HL-60 (cell line): Measurements from ENCODE around the gene SHB.

ENCODE experiments used
- DNase-seq, 2 experiments: peaks; one replicate each; pipeline ENCODE4 v3.0.0-alpha.2; 2010 to 2020; ENCODE audit warnings: low read depth in 1 of 2, low spot score in 1 of 2
- H3K27ac ChIP-seq: fragments of 250-450 bp; sonication (Bioruptor Pico); replicated peaks from 2 replicates; pipeline ENCODE4 v1.5.1; 2020; ENCODE audit warnings: mild to moderate bottlenecking, moderate library complexity
- H3K27me3 ChIP-seq: fragments of 250-450 bp; sonication (Bioruptor Pico); 2 replicates; pipeline ENCODE4 v1.5.1; 2021; ENCODE audit warnings: mild to moderate bottlenecking, moderate library complexity; ENCODE audit not compliant: insufficient read depth, poor library complexity, severe bottlenecking
- H3K4me3 ChIP-seq: replicated peaks from 2 replicates; pipeline ENCODE4 v1.5.1; 2011; ENCODE audit warnings: mild to moderate bottlenecking, control low read depth, low read length; ENCODE audit not compliant: insufficient read depth
- GABPA ChIP-seq: IDR thresholded peaks from 2 replicates; pipeline ENCODE4 v1.6.1; 2012; ENCODE audit warnings: low read depth
- POLR2AphosphoS5 ChIP-seq: IDR thresholded peaks from 2 replicates; pipeline ENCODE4 v1.6.1; 2012; ENCODE audit warnings: low read depth
- SPI1 ChIP-seq: IDR thresholded peaks from 2 replicates; pipeline ENCODE4 v1.6.1; 2012; ENCODE audit warnings: low read depth, mild to moderate bottlenecking, borderline replicate concordance
- TF ChIP-seq, protein P1 (sequence below): IDR thresholded peaks from one replicate; pipeline ENCODE4 v1.5.1; 2011; ENCODE audit warnings: low read length, control low read depth, inconsistent platforms; ENCODE audit not compliant: insufficient read depth
- TF ChIP-seq, protein P2 (sequence below): IDR thresholded peaks from 2 replicates; pipeline ENCODE4 v1.6.1; 2012; ENCODE audit warnings: low read depth; ENCODE audit not compliant: insufficient replicate concordance

SHB gene

DNA sequence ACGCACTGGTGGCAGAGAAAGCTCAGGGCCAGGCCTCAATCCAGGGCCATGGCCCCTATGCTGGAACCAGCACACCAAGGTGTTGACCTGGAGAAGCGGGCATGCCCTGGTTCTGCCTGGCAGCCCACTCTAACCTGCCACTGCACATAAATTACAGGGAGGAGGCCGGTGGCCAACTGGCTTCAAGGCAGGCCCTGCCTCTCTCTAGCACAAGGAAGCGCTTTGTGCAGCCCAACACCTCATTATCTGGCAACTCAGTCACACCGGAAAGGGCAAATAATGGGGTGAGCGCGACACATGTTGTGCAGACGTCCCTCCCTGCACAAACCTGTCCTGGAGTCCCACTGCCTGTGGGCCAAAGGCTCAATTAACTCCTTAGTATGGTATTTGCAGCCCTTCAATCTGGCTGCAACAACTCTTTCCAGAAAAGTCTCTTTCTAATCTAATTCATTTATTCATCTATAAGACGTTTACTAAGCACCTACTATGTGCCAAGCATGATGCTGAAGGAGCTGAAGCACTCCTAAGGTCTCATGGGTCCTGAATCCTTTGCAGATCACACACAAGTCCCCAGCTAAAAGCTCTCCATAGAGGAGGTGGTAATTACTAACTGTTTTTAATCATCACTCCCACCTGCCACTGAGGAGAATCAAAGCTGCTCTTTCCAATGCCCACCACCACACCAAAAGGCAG lies 24.9 kb downstream of the SHB start:
- no peak overlapping the region for H3K27ac ChIP-seq
- no peak overlapping the region for H3K4me3 ChIP-seq
- H3K27me3 ChIP-seq: no peaks in the 10 kb centered on the region
- no peak for TF ChIP-seq POLR2AphosphoS5
- no peak for TF ChIP-seq GABPA
- TF ChIP-seq, protein P1, sequence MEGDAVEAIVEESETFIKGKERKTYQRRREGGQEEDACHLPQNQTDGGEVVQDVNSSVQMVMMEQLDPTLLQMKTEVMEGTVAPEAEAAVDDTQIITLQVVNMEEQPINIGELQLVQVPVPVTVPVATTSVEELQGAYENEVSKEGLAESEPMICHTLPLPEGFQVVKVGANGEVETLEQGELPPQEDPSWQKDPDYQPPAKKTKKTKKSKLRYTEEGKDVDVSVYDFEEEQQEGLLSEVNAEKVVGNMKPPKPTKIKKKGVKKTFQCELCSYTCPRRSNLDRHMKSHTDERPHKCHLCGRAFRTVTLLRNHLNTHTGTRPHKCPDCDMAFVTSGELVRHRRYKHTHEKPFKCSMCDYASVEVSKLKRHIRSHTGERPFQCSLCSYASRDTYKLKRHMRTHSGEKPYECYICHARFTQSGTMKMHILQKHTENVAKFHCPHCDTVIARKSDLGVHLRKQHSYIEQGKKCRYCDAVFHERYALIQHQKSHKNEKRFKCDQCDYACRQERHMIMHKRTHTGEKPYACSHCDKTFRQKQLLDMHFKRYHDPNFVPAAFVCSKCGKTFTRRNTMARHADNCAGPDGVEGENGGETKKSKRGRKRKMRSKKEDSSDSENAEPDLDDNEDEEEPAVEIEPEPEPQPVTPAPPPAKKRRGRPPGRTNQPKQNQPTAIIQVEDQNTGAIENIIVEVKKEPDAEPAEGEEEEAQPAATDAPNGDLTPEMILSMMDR: no peak
- no peak for TF ChIP-seq SPI1
- TF ChIP-seq, protein P2, sequence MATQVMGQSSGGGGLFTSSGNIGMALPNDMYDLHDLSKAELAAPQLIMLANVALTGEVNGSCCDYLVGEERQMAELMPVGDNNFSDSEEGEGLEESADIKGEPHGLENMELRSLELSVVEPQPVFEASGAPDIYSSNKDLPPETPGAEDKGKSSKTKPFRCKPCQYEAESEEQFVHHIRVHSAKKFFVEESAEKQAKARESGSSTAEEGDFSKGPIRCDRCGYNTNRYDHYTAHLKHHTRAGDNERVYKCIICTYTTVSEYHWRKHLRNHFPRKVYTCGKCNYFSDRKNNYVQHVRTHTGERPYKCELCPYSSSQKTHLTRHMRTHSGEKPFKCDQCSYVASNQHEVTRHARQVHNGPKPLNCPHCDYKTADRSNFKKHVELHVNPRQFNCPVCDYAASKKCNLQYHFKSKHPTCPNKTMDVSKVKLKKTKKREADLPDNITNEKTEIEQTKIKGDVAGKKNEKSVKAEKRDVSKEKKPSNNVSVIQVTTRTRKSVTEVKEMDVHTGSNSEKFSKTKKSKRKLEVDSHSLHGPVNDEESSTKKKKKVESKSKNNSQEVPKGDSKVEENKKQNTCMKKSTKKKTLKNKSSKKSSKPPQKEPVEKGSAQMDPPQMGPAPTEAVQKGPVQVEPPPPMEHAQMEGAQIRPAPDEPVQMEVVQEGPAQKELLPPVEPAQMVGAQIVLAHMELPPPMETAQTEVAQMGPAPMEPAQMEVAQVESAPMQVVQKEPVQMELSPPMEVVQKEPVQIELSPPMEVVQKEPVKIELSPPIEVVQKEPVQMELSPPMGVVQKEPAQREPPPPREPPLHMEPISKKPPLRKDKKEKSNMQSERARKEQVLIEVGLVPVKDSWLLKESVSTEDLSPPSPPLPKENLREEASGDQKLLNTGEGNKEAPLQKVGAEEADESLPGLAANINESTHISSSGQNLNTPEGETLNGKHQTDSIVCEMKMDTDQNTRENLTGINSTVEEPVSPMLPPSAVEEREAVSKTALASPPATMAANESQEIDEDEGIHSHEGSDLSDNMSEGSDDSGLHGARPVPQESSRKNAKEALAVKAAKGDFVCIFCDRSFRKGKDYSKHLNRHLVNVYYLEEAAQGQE: no peak
- DNase-seq: no peak

DNA sequence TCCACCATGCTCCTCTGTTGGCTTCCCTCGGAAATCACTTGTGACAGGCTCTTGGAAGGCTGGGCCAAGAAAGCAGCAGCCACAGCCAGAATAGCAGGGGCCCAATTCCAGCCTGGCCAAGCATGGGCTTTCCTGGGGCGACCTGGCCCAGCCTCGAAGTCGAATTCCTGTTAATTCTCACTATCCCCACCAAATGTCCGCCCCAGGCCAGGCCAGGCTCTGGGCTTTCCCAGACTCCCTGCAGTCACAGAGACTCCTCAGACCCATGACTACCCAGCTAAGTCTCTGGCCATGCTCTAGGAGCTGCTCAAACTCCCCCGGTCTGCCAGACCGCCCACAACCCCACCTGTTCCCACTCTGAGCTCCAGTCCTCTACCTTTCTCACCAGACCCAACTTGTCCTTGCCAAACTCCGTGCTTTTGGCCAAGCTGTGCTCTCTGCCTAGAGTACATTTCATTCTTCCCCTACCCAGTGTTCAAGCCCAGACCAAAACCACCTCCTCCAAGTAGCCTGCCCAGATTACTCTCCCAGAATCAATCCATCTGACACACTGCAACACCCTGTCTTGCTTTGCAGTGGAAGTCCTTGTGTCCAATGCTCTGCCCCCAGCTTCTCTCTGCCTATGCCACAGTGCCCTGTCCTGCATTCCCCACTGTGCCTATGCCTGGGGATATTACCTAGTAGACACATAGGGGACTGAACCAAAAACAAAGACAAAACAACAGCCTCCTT lies 26.2 kb downstream of the SHB start:
- DNase-seq: no peak
- Histone ChIP-seq H3K27ac (no peak overlapping the region), H3K27me3 (no peaks in the 10 kb centered on the region), H3K4me3 (no peak overlapping the region)
- no peak for TF ChIP-seq SPI1
- TF ChIP-seq POLR2AphosphoS5: no peak
- TF ChIP-seq, protein P2: no peak
- TF ChIP-seq, protein P1: no peak
- TF ChIP-seq GABPA: no peak

DNA sequence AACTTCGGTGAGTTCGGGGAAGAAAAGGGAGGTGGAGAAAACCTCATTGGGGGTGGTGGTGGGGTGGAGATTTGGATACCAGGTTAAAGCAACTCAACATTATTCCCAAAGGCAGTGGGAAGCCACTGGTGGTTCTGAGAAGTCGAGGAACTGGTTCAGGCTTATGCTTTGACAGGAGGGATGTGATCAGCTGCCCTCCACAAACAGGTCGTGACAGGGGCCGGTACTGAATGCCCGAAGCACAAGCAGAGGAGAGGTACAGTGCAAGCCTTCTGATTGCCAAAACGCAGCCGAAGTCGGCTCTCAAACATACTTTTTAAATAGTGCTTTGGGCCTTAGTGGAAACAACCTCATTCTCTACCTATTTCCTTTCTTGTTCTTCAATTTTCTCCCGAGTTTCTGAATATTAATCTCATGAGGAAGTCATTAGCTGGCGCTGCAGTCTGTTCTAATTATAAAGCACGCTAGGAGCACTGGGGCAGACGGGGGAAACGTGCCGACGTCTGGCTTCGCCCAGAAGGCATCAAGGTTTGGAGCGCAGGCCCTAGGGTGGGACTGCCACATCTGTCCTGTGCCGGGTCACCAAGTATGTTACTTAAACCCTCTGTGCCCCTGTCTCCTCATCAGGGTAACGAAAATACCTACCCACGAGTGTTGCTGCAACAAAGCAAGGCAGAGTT lies 27.3 kb downstream of the SHB start:
- no peak for TF ChIP-seq SPI1
- TF ChIP-seq POLR2AphosphoS5: no peak
- TF ChIP-seq, protein P1: no peak
- TF ChIP-seq GABPA: no peak
- TF ChIP-seq, protein P2: no peak
- H3K27me3 ChIP-seq: no peaks in the 10 kb centered on the region
- DNase-seq: no peak
- H3K27ac ChIP-seq: no peak overlapping the region
- H3K4me3 ChIP-seq: no peak overlapping the region
